ENCODE results near the gene ALK.
"Not testable (repeated sequence)": the region's sequence is repeated elsewhere in the genome, so short reads cannot be mapped to it uniquely, and the experiment has no call there.

Gene ALK

GRCh38 chr2:29761278-29761677 lies 160.1 kb downstream of the ALK start:
- no peak for DNase-seq (ENCODE audit: low read depth in 2 of 3, low spot score in 2 of 3)

GRCh38 chr2:29760008-29760407 lies 161.4 kb downstream of the ALK start:
- DNase-seq (ENCODE audit: low read depth in 2 of 3, low spot score in 2 of 3), result no peak

GRCh38 chr2:29759360-29759759 lies 162.0 kb downstream of the ALK start:
- DNase-seq (ENCODE audit: low read depth in 2 of 3, low spot score in 2 of 3), result no peak

- DNase-seq (ENCODE audit: low read depth in 2 of 3, low spot score in 2 of 3), result no peak
Measured at GRCh38 chr2:29755829-29756228, 165.6 kb downstream of the ALK start.

- DNase-seq (ENCODE audit: low read depth in 2 of 3, low spot score in 2 of 3), result no peak
Measured at GRCh38 chr2:29755233-29755632, 166.2 kb downstream of the ALK start.

- no peak for DNase-seq (ENCODE audit: low read depth in 2 of 3, low spot score in 2 of 3)
Measured at GRCh38 chr2:29753671-29754444, 167.5 kb downstream of the ALK start.

- no peak for DNase-seq (ENCODE audit: low read depth in 2 of 3, low spot score in 2 of 3)
Measured at GRCh38 chr2:29751390-29751789, 170.0 kb downstream of the ALK start.

- DNase-seq (ENCODE audit: low read depth in 2 of 3, low spot score in 2 of 3), result not testable (repeated sequence)
Measured at GRCh38 chr2:29750463-29750862, 170.9 kb downstream of the ALK start.

- DNase-seq (ENCODE audit: low read depth in 2 of 3, low spot score in 2 of 3), result no peak
Measured at GRCh38 chr2:29749843-29750242, 171.5 kb downstream of the ALK start.

GRCh38 chr2:29749041-29749440 lies 172.3 kb downstream of the ALK start:
- DNase-seq (ENCODE audit: low read depth in 2 of 3, low spot score in 2 of 3), result no peak

- DNase-seq (ENCODE audit: low read depth in 2 of 3, low spot score in 2 of 3), result no peak
Measured at GRCh38 chr2:29747786-29748470, 173.5 kb downstream of the ALK start.

- no peak for DNase-seq (ENCODE audit: low read depth in 2 of 3, low spot score in 2 of 3)
Measured at GRCh38 chr2:29744976-29745375, 176.4 kb downstream of the ALK start.

GRCh38 chr2:29743516-29743915 lies 177.9 kb downstream of the ALK start:
- DNase-seq (ENCODE audit: low read depth in 2 of 3, low spot score in 2 of 3), result no peak

GRCh38 chr2:29742656-29743055 lies 178.7 kb downstream of the ALK start:
- DNase-seq (ENCODE audit: low read depth in 2 of 3, low spot score in 2 of 3), result no peak

- no peak for DNase-seq (ENCODE audit: low read depth in 2 of 3, low spot score in 2 of 3)
Measured at GRCh38 chr2:29741132-29741531, 180.3 kb downstream of the ALK start.

GRCh38 chr2:29733965-29734364 lies 187.4 kb downstream of the ALK start:
- no peak for DNase-seq (ENCODE audit: low read depth in 2 of 3, low spot score in 2 of 3)

GRCh38 chr2:29733213-29733612 lies 188.2 kb downstream of the ALK start:
- no peak for DNase-seq (ENCODE audit: low read depth in 2 of 3, low spot score in 2 of 3)

GRCh38 chr2:29731948-29732347 lies 189.4 kb downstream of the ALK start:
- DNase-seq (ENCODE audit: low read depth in 2 of 3, low spot score in 2 of 3), result no peak

GRCh38 chr2:29729932-29730331 lies 191.5 kb downstream of the ALK start:
- no peak for DNase-seq (ENCODE audit: low read depth in 2 of 3, low spot score in 2 of 3)

- no peak for DNase-seq (ENCODE audit: low read depth in 2 of 3, low spot score in 2 of 3)
Measured at GRCh38 chr2:29729401-29729800, 192.0 kb downstream of the ALK start.

GRCh38 chr2:29726976-29727375 lies 194.4 kb downstream of the ALK start:
- DNase-seq (ENCODE audit: low read depth in 2 of 3, low spot score in 2 of 3), result no peak

GRCh38 chr2:29725610-29726009 lies 195.8 kb downstream of the ALK start:
- DNase-seq (ENCODE audit: low read depth in 2 of 3, low spot score in 2 of 3), result no peak

GRCh38 chr2:29724282-29724681 lies 197.1 kb downstream of the ALK start:
- DNase-seq (ENCODE audit: low read depth in 2 of 3, low spot score in 2 of 3), result no peak

All from activated CD8-positive, alpha-beta memory T cell treated with anti-CD3 and anti-CD28 coated beads for 48 hours (primary cell).